ENCODE data around the gene THSD7A. TPM values are rescaled to one million over a fixed set of nuclear protein-coding genes. Genes with fewer than 3 reads are reported as not detected.

The THSD7A gene
- total and polyA plus RNA-seq, 2 of the 4 experiments (the other 2 are of a cell fraction), result 0.02 to 0.18 TPM

- ChIA-PET CTCF (no interaction called here), POLR2A (ENCODE audit: unreplicated experiment) (no interaction called here)
- Histone ChIP-seq H4K91ac (ENCODE audit: insufficient read depth, low read depth, low read length) (no peak overlapping the region), H4K20me1 (ENCODE audit: insufficient read depth, low read length) (no peaks in the 10 kb centered on the region), H3K27ac (ENCODE audit: insufficient read depth, low read length) (no peak overlapping the region), H3K18ac (ENCODE audit: low read depth, low read length) (no peak overlapping the region), H3K9ac (ENCODE audit: low read depth, low read length) (no peak overlapping the region), H3K9me3 (ENCODE audit: control insufficient read depth, insufficient read depth, low read length) (no peaks in the 10 kb centered on the region), H2BK120ac (ENCODE audit: low read depth, low read length) (no peak overlapping the region), H3K14ac (replicated peaks; ENCODE audit: low read depth, low read length) (no peak overlapping the region), H3K4ac (ENCODE audit: low read depth, low read length) (no peak overlapping the region), H2BK5ac (ENCODE audit: low read depth, low read length, poor library complexity, severe bottlenecking) (no peak overlapping the region), H3K9me1 (ENCODE audit: insufficient read depth, low read length) (no peaks in the 10 kb centered on the region), H2AK5ac (ENCODE audit: low read depth, low read length) (no peak overlapping the region), H3K79me1 (ENCODE audit: low read depth in 1 of 2, low read length in 2 of 2) (no peaks in the 10 kb centered on the region), H2BK15ac (ENCODE audit: low read depth, low read length) (no peak overlapping the region), H2AK9ac (replicated peaks; ENCODE audit: low read depth, low read length, poor library complexity) (no peak overlapping the region), H4K8ac (ENCODE audit: low read depth in 2 of 2, low read length in 2 of 2) (no peak overlapping the region), H3K23ac (ENCODE audit: low read depth, low read length) (no peak overlapping the region), H3K4me2 (ENCODE audit: low read depth, low read length) (no peak overlapping the region), H3K56ac (ENCODE audit: extremely low read depth, insufficient read depth, low read length) (no peak overlapping the region), H3K36me3 (ENCODE audit: control insufficient read depth, insufficient read depth, low read length) (no peaks in the 10 kb centered on the region), H2BK20ac (ENCODE audit: low read depth, low read length) (no peak overlapping the region), H4K5ac (ENCODE audit: low read depth, low read length) (no peak overlapping the region), H3K4me3 (ENCODE audit: insufficient read depth, low read depth, low read length) (no peak overlapping the region), H2AFZ (replicated peaks; ENCODE audit: low read length, poor library complexity) (no peak overlapping the region), H3K4me1 (ENCODE audit: control insufficient read depth, insufficient read depth, low read length) (no peaks in the 10 kb centered on the region), H3K27me3 (ENCODE audit: control insufficient read depth, insufficient read depth, low read length) (no peaks in the 10 kb centered on the region)
- no TSS peak for BruUV-seq (replicated peaks)
- ATAC-seq (ENCODE audit: low read depth), result no peak
- dilution Hi-C loops (cut with HindIII; ENCODE audit: low sequenced_read_pairs, unreplicated experiment), result no loop called here
- no peak for DNase-seq
- in situ Hi-C loops (cut with MboI; ENCODE audit: low sequenced_read_pairs), result no loop called here
- TF ChIP-seq, protein P1, sequence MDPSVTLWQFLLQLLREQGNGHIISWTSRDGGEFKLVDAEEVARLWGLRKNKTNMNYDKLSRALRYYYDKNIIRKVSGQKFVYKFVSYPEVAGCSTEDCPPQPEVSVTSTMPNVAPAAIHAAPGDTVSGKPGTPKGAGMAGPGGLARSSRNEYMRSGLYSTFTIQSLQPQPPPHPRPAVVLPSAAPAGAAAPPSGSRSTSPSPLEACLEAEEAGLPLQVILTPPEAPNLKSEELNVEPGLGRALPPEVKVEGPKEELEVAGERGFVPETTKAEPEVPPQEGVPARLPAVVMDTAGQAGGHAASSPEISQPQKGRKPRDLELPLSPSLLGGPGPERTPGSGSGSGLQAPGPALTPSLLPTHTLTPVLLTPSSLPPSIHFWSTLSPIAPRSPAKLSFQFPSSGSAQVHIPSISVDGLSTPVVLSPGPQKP (IDR thresholded peaks at IDR 0.05; ENCODE audit: borderline replicate concordance, low read depth, low read length), result no peak
- no peak for TF ChIP-seq CEBPB (IDR thresholded peaks at IDR 0.05; ENCODE audit: low read depth, low read length)
- no peak for TF ChIP-seq SMC3 (IDR thresholded peaks at IDR 0.05; ENCODE audit: low read depth, low read length)
- TF ChIP-seq, protein P2, sequence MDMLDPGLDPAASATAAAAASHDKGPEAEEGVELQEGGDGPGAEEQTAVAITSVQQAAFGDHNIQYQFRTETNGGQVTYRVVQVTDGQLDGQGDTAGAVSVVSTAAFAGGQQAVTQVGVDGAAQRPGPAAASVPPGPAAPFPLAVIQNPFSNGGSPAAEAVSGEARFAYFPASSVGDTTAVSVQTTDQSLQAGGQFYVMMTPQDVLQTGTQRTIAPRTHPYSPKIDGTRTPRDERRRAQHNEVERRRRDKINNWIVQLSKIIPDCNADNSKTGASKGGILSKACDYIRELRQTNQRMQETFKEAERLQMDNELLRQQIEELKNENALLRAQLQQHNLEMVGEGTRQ (IDR thresholded peaks at IDR 0.05; ENCODE audit: low read depth, low read length), result no peak
- TF ChIP-seq RCOR1 (IDR thresholded peaks at IDR 0.05; ENCODE audit: insufficient replicate concordance, low read length), result no peak
- no peak for TF ChIP-seq CTCF (conservative IDR thresholded peaks at IDR 0.05; ENCODE audit: low read depth, low read length)
- no peak for TF ChIP-seq MAZ (IDR thresholded peaks at IDR 0.05; ENCODE audit: borderline replicate concordance, low read depth, low read length)
- no peak for TF ChIP-seq MAFK (IDR thresholded peaks at IDR 0.05; ENCODE audit: low read depth, low read length)
- no peak for TF ChIP-seq BHLHE40 (IDR thresholded peaks at IDR 0.05; ENCODE audit: low read depth, low read length)
- no peak for TF ChIP-seq RFX5 (IDR thresholded peaks at IDR 0.05; ENCODE audit: low read depth, low read length)
- no peak for TF ChIP-seq MXI1 (IDR thresholded peaks at IDR 0.05; ENCODE audit: borderline replicate concordance, low read depth, low read length)
- TF ChIP-seq RAD21 (IDR thresholded peaks at IDR 0.05; ENCODE audit: low read length), result no peak
- TF ChIP-seq NFE2L2 (IDR thresholded peaks at IDR 0.05; ENCODE audit: low read depth, low read length), result no peak
- no peak for TF ChIP-seq POLR2A (IDR thresholded peaks at IDR 0.05; ENCODE audit: low read depth, low read length)
- TF ChIP-seq CHD1 (IDR thresholded peaks at IDR 0.05; ENCODE audit: low read depth, low read length), result no peak
- intact Hi-C loops (cut with micrococcal nuclease), result no loop called here
- WGBS, 2 experiments (ENCODE audit: extremely low coverage in 2 of 2, insufficient read length in 1 of 2), result no CpG with 5 or more reads among the region's 1 CpG
Observed at GRCh38 chr7:11369696-11370095, 462.3 kb downstream of the THSD7A start.

All from IMR-90 (cell line).